Measurements from ENCODE around the gene KRT32.

DNA sequence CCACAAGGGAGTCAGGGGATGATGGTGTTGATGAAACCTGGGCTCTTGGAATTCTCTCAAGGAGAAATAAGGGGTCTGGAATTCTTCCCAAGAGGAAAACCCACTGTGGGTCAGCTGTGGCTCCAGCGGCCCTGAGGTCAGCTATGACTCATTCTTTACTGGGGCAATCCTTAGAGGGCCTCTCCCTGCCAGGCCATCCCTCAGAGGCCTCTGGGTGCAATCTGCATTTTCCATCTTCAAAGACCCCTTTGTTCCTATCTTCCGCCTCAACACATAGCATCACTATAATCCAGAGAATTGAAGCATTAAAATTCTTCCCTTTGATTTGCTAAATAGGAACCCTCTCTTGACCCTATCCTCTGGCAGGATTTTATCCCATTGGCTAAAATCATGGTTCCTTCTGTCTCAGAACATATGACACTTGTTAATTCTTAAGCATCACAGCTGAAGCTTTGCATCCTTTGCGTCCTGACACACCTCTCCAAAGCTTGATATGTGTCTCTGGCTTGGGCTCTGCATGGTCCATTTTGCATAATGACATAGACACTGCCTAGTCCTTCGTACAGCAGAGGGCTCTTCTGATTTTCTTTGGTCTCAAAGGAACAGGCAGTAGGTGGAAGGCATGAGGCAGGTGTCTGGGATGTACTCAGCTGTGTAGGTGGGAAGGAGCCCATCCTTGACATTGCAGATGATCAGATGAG, 38.4 kb downstream of the KRT32 start:
- TF ChIP-seq, protein P1, sequence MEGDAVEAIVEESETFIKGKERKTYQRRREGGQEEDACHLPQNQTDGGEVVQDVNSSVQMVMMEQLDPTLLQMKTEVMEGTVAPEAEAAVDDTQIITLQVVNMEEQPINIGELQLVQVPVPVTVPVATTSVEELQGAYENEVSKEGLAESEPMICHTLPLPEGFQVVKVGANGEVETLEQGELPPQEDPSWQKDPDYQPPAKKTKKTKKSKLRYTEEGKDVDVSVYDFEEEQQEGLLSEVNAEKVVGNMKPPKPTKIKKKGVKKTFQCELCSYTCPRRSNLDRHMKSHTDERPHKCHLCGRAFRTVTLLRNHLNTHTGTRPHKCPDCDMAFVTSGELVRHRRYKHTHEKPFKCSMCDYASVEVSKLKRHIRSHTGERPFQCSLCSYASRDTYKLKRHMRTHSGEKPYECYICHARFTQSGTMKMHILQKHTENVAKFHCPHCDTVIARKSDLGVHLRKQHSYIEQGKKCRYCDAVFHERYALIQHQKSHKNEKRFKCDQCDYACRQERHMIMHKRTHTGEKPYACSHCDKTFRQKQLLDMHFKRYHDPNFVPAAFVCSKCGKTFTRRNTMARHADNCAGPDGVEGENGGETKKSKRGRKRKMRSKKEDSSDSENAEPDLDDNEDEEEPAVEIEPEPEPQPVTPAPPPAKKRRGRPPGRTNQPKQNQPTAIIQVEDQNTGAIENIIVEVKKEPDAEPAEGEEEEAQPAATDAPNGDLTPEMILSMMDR (optimal IDR thresholded peaks at IDR 0.05 in 1 of 3, IDR thresholded peaks at IDR 0.05 in 1 of 3, conservative IDR thresholded peaks at IDR 0.05 in 1 of 3; ENCODE audit: extremely low read depth in 1 of 3, insufficient read depth in 2 of 3, low read length in 3 of 3), result no peak
- no peak for TF ChIP-seq EZH2 (IDR thresholded peaks at IDR 0.05; ENCODE audit: low read length)

Measured in keratinocyte (primary cell).